HepG2 (cell line): ENCODE results near the gene BBOX1. TPM values are rescaled to one million over a fixed set of nuclear protein-coding genes. Genes with fewer than 3 reads are reported as not detected.

ENCODE experiments used
- ATAC-seq: fragments of 200-7000 bp; cut with Tn5 transposase; 3 replicates; pipeline ENCODE4 v1.9.1; 2020; ENCODE audit warnings: mild to moderate bottlenecking, moderate library complexity
- BruUV-seq: library from RNA; stranded (reverse); fragments of 400-500 nt; replicated peaks from 2 replicates; lab custom pipeline; 2021; lab: Mats Ljungman, UMichigan
- CTCF ChIA-PET: fragments of 300-600 bp; formaldehyde crosslinking; extraction: SDS; loops from one replicate; lab custom pipeline; 2021; ENCODE audit warnings: low total read pairs, inconsistent platforms, low intra/inter-chr PET ratio; lab: Yijun Ruan, JAX
- POLR2A ChIA-PET: fragments of 350-600 bp; sonication (Branson Sonifier 250); formaldehyde crosslinking; loops from one replicate; lab custom pipeline; 2020; ENCODE audit warnings: antibody characterized with exemption, inconsistent platforms; lab: Yijun Ruan, JAX
- DNase-seq: peaks from one replicate; pipeline ENCODE4 v3.0.0-alpha.2; 2015; ENCODE audit warnings: low spot score
- FAIRE-seq: peaks from 3 replicates; lab custom pipeline; 2011; peaks lifted over from hg19 to GRCh38; lab: Jason Lieb, UNC
- H2AFZ ChIP-seq: one replicate; pipeline ENCODE4 v1.6.1; 2011; ENCODE audit warnings: low read length, inconsistent platforms
- H3K27ac ChIP-seq: fragments of 300-600 bp; 3 replicates; pipeline ENCODE4 v1.8.0; 2011; ENCODE audit warnings: mixed run types, mild to moderate bottlenecking, mixed read lengths, low read length, inconsistent platforms; ENCODE audit not compliant: insufficient read depth; ENCODE audit errors: extremely low read length
- H3K27me3 ChIP-seq, 2 experiments: fragments of 200-600 bp in 1 of 2; 2 replicates in 1 of 2; 3 replicates in 1 of 2; pipeline versions ENCODE4 v1.6.0 to v1.8.0; 2011; ENCODE audit warnings: low read length in 2 of 2, mild to moderate bottlenecking in 2 of 2, moderate library complexity in 2 of 2, inconsistent platforms in 1 of 2; ENCODE audit not compliant: insufficient read depth in 2 of 2, control insufficient read depth in 1 of 2
- H3K36me3 ChIP-seq, 2 experiments: fragments of 200-600 bp in 1 of 2; replicated peaks in 1 of 2; 2 replicates in 1 of 2; 3 replicates in 1 of 2; pipeline versions ENCODE4 v1.5.1 to v1.8.0; 2011; ENCODE audit warnings: low read length in 2 of 2, inconsistent platforms in 1 of 2; ENCODE audit not compliant: insufficient read depth in 2 of 2, control insufficient read depth in 1 of 2
- H3K4me1 ChIP-seq: 2 replicates; pipeline ENCODE4 v1.5.1; 2012; ENCODE audit warnings: low read length, inconsistent platforms; ENCODE audit not compliant: insufficient read depth
- H3K4me2 ChIP-seq: 2 replicates; pipeline ENCODE4 v1.6.0; 2011; ENCODE audit warnings: low read depth, low read length, inconsistent platforms
- H3K4me3 ChIP-seq, 3 experiments: fragments of 200-600 bp in 1 of 3; sonication (generic), shearing (Covaris generic) in 1 of 3; replicated peaks in 1 of 3; 2 replicates each; pipeline ENCODE4 v1.5.1; 2011 to 2016; ENCODE audit warnings: low read length in 3 of 3, inconsistent platforms in 2 of 3, low read depth in 2 of 3, mild to moderate bottlenecking in 2 of 3, control low read depth in 1 of 3, mixed read lengths in 1 of 3; ENCODE audit not compliant: insufficient read depth in 1 of 3
- H3K79me2 ChIP-seq: one replicate; pipeline ENCODE4 v1.6.1; 2011; ENCODE audit warnings: low read length, inconsistent platforms; ENCODE audit not compliant: insufficient read depth
- H3K9ac ChIP-seq: 2 replicates; pipeline ENCODE4 v1.6.0; 2011; ENCODE audit warnings: mild to moderate bottlenecking, low read depth, low read length, inconsistent platforms; ENCODE audit not compliant: insufficient read depth
- H3K9me3 ChIP-seq: 2 replicates; pipeline ENCODE4 v1.5.1; 2012; ENCODE audit warnings: mild to moderate bottlenecking, low read length
- H4K20me1 ChIP-seq: 2 replicates; pipeline ENCODE4 v1.6.0; 2011; ENCODE audit warnings: inconsistent platforms, mild to moderate bottlenecking, low read length, moderate library complexity; ENCODE audit not compliant: insufficient read depth
- AHR ChIP-seq: IDR thresholded peaks from 2 replicates; pipeline ENCODE4 v1.6.1; 2018; ENCODE audit warnings: missing genetic modification reagents, missing compliant biosample characterization
- ATF3 ChIP-seq: sonication (generic); formaldehyde crosslinking; IDR thresholded peaks from 2 replicates; pipeline ENCODE4 v1.4.0; 2020; ENCODE audit warnings: missing genetic modification reagents
- BCL6 ChIP-seq: IDR thresholded peaks from 2 replicates; pipeline ENCODE4 v1.6.1; 2016; ENCODE audit warnings: missing genetic modification reagents, missing compliant biosample characterization
- FOXP1 ChIP-seq, 2 experiments: fragments of 450-650 bp in 1 of 2; IDR thresholded peaks; 2 replicates each; pipeline ENCODE4 v1.6.1; 2017 to 2018; ENCODE audit warnings: antibody characterized with exemption in 1 of 2
- GATAD2A ChIP-seq: IDR thresholded peaks from 2 replicates; pipeline ENCODE4 v1.6.1; 2016
- GFI1 ChIP-seq: sonication (generic); formaldehyde crosslinking; IDR thresholded peaks from 2 replicates; pipeline ENCODE4 v1.5.0; 2020; ENCODE audit warnings: missing genetic modification reagents, mild to moderate bottlenecking, borderline replicate concordance
- HDAC1 ChIP-seq: sonication (generic); formaldehyde crosslinking; IDR thresholded peaks from 2 replicates; pipeline ENCODE4 v1.5.1; 2020; ENCODE audit warnings: mild to moderate bottlenecking, missing genetic modification reagents
- MED1 ChIP-seq: sonication (generic); formaldehyde crosslinking; IDR thresholded peaks from 2 replicates; pipeline ENCODE4 v1.4.0; 2020; ENCODE audit warnings: missing genetic modification reagents
- MTA3 ChIP-seq: sonication (generic); formaldehyde crosslinking; IDR thresholded peaks from 2 replicates; pipeline ENCODE4 v1.4.0; 2020; ENCODE audit warnings: missing genetic modification reagents
- POLR2A ChIP-seq, 2 experiments: IDR thresholded peaks; 2 replicates each; pipeline ENCODE4 v1.6.1; 2011; ENCODE audit warnings: low read depth in 2 of 2, low read length in 2 of 2, mild to moderate bottlenecking in 1 of 2, moderate library complexity in 1 of 2; ENCODE audit not compliant: insufficient read depth in 1 of 2
- RFX1 ChIP-seq: fragments of 450-650 bp; IDR thresholded peaks from 2 replicates; pipeline ENCODE4 v1.6.1; 2017
- RXRA ChIP-seq: sonication (generic); formaldehyde crosslinking; IDR thresholded peaks from 2 replicates; pipeline ENCODE4 v1.5.1; 2020; ENCODE audit warnings: missing genetic modification reagents
- SALL1 ChIP-seq: sonication (generic); formaldehyde crosslinking; IDR thresholded peaks from 2 replicates; pipeline ENCODE4 v1.8.0; 2022; ENCODE audit warnings: mild to moderate bottlenecking, missing genetic modification reagents
- SOX13 ChIP-seq, 3 experiments: fragments of 450-650 bp in 1 of 3; sonication (generic) in 1 of 3; formaldehyde crosslinking in 1 of 3; IDR thresholded peaks in 2 of 3; conservative IDR thresholded peaks in 1 of 3; 2 replicates each; pipeline versions ENCODE4 v1.5.0 to v1.6.1; 2016 to 2020; ENCODE audit warnings: antibody characterized with exemption in 1 of 3, mild to moderate bottlenecking in 1 of 3, missing compliant biosample characterization in 1 of 3, missing genetic modification reagents in 1 of 3, moderate library complexity in 1 of 3
- SOX5 ChIP-seq: IDR thresholded peaks from 2 replicates; pipeline ENCODE4 v1.6.1; 2016; ENCODE audit warnings: borderline replicate concordance
- SOX6 ChIP-seq, 2 experiments: fragments of 450-650 bp in 1 of 2; sonication (generic) in 1 of 2; formaldehyde crosslinking in 1 of 2; IDR thresholded peaks; 2 replicates each; pipeline versions ENCODE4 v1.4.0 to v1.6.1; 2017 to 2020; ENCODE audit warnings: antibody characterized with exemption in 1 of 2, mild to moderate bottlenecking in 1 of 2, missing genetic modification reagents in 1 of 2
- TAF1 ChIP-seq: sonication (generic); formaldehyde crosslinking; IDR thresholded peaks from 2 replicates; pipeline ENCODE4 v1.4.0; 2020; ENCODE audit warnings: missing genetic modification reagents
- ZFY ChIP-seq: sonication (generic); formaldehyde crosslinking; IDR thresholded peaks from 2 replicates; pipeline ENCODE4 v1.4.0; 2020; ENCODE audit warnings: missing genetic modification reagents
- ZMYM4 ChIP-seq: sonication (generic); formaldehyde crosslinking; IDR thresholded peaks from 2 replicates; pipeline ENCODE4 v1.8.1; 2023; ENCODE audit warnings: mild to moderate bottlenecking, missing genetic modification reagents
- ZNF354B ChIP-seq: sonication (generic); formaldehyde crosslinking; IDR thresholded peaks from 2 replicates; pipeline ENCODE4 v1.8.0; 2022; ENCODE audit warnings: mild to moderate bottlenecking, missing genetic modification reagents
- ZNF503 ChIP-seq: sonication (generic); formaldehyde crosslinking; IDR thresholded peaks from 2 replicates; pipeline ENCODE4 v1.4.0; 2020; ENCODE audit warnings: missing genetic modification reagents
- ZNF768 ChIP-seq: sonication (generic); formaldehyde crosslinking; IDR thresholded peaks from 2 replicates; pipeline ENCODE4 v1.4.0; 2020; ENCODE audit warnings: missing genetic modification reagents
- WGBS: methylation state at CpG from one replicate; pipeline ENCODE4 v1.1.6; 2017; ENCODE audit warnings: low lambda C conversion rate; 5-methylcytosine and 5-hydroxymethylcytosine counted together
- in situ Hi-C: cut with HindIII; loops from 2 replicates; pipeline ENCODE4 v1.10.0; 2017; ENCODE audit warnings: low pct_unique_long_range_greater_than_20kb; ENCODE audit not compliant: extremely low pct_ligation_motif_present
- intact Hi-C: fragments of 100-400 bp; cut with micrococcal nuclease; formaldehyde crosslinking; loops from one replicate; pipeline ENCODE4 v1.10.0; 2022; ENCODE audit not compliant: unreplicated experiment
- polyA plus RNA-seq, 8 experiments: library from polyadenylated mRNA; depleted of rRNA in 3 of 8; stranded (reverse) in 7 of 8; unstranded in 1 of 8; fragments of >200 nt; fragmentation: Illumina TruSeq in 4 of 8; extraction: Trizol in 4 of 8; gene quantifications; 2 replicates each; pipeline versions ENCODE4 v1.2.1 to v1.2.3, GENCODE V29; 2011 to 2016; ENCODE audit warnings: low read depth in 4 of 8, missing spikeins in 1 of 8, mixed read lengths in 1 of 8; ENCODE audit not compliant: insufficient read depth in 1 of 8
- total RNA-seq, 5 experiments: library from RNA; depleted of rRNA; stranded (reverse); fragments of >200 nt; fragmentation: Illumina TruSeq; extraction: Trizol; gene quantifications; 2 replicates each; pipeline ENCODE4 v1.2.3, GENCODE V29; 2016; ENCODE audit warnings: low read depth in 1 of 5
- TF ChIP-seq, protein P1 (sequence below): sonication (generic); formaldehyde crosslinking; conservative IDR thresholded peaks from 2 replicates; pipeline ENCODE4 v1.8.0; 2022; ENCODE audit warnings: low read depth, missing genetic modification reagents

BBOX1 gene
- total and polyA plus RNA-seq, 2 of the 13 experiments (the other 11 are each of a cell fraction or from before 2014, with no cell fraction given) = not detected

DNA sequence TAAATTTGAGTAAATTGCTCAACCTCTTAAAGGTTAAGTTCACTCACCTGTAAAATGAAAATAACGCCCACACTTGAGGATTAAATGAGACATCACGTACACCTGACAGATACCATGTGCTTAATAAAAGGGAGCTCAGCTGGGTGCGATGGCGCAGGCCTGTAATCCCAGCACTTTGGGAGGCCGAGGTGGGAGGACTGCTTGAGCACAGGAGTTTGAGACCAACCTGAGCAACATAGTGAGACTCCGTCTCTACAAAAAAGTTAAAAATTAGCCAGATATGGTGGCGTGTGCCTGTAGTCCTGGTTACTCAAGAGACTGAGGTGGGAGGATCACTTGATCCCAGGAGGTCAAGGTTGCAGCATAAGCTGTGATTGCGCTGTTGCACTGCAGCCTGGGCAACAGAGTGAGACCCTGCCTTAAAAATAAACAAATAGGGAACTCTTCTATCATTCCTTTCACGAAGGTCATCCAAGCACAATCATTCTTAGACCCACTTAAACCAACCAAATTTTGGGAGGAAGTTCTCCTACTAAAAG, 134.1 kb downstream of the BBOX1 start:
- intact Hi-C loops = no loop called here
- H4K20me1 ChIP-seq = no peaks in the 10 kb centered on the region
- H3K27me3 ChIP-seq = peaks cover 0 to 5% of the 10 kb centered on the region in 2 experiments; a peak in 2 of 5 replicates
- WGBS = 18% methylated on average over 9 of the region's 9 CpGs
- H3K4me3 ChIP-seq = peak overlapping the region in 2 of 3 experiments; percentile 1 to 16; a peak in 2 of 6 replicates
- ChIA-PET POLR2A (no interaction called here), CTCF (no interaction called here)
- H3K4me1 ChIP-seq = peaks cover 17% of the 10 kb centered on the region
- BruUV-seq = no TSS peak
- H3K36me3 ChIP-seq = no peaks in the 10 kb centered on the region
- H3K27ac ChIP-seq = no peak overlapping the region
- FAIRE-seq (peak; percentile 84), DNase-seq (peak; percentile 72), ATAC-seq (peak; percentile 88)
- no peak overlapping the region for H3K9ac ChIP-seq
- no peaks in the 10 kb centered on the region for H3K79me2 ChIP-seq
- in situ Hi-C loops = loop anchor here (25.0 kb wide), 1 partner anchor 887 kb away; no protein-coding TSS in a partner anchor
- no peak overlapping the region for H2AFZ ChIP-seq
- no peaks in the 10 kb centered on the region for H3K9me3 ChIP-seq
- H3K4me2 ChIP-seq = peak overlapping the region; percentile 53
- TF ChIP-seq ATF3 (CRISPR knock-in tag) (no peak), ZNF768 (CRISPR knock-in tag) (no peak), SOX5 (CRISPR knock-in tag) (peak; percentile 38; the same call in 1 of the 2 replicates), POLR2A (IDR thresholded peaks at IDR 0.05; ENCODE audit: insufficient read depth in 1 of 2, low read depth in 2 of 2, low read length in 2 of 2) (no peak), AHR (CRISPR knock-in tag) (no peak), TAF1 (CRISPR knock-in tag) (no peak), RXRA (CRISPR knock-in tag) (peak; percentile 43; the same call in 1 of the 2 replicates), ZMYM4 (CRISPR knock-in tag) (peak; percentile 85), RFX1 (peak; percentile 54), BCL6 (peak; percentile 54), SOX13 (IDR thresholded peaks at IDR 0.05) (no peak), SOX13 (CRISPR knock-in tag; conservative IDR thresholded peaks at IDR 0.05 in 1 of 2, IDR thresholded peaks at IDR 0.05 in 1 of 2) (peak in 1 of 2 experiments; percentile 71; a peak in 2 of 4 replicates), ZNF503 (0 out of 2 replicates have a peak, but pooled peaks have one; percentile 32), GATAD2A (CRISPR knock-in tag) (peak; percentile 64), GFI1 (peak; percentile 95), FOXP1 (IDR thresholded peaks at IDR 0.05) (no peak), FOXP1 (CRISPR knock-in tag; IDR thresholded peaks at IDR 0.05) (peak; percentile 51), MTA3 (no peak), SALL1 (peak; percentile 44; the same call in 1 of the 2 replicates), ZFY (CRISPR knock-in tag) (no peak), MED1 (CRISPR knock-in tag) (0 out of 2 replicates have a peak, but pooled peaks have one; percentile 23), SOX6 (IDR thresholded peaks at IDR 0.05) (no peak), SOX6 (CRISPR knock-in tag; IDR thresholded peaks at IDR 0.05) (peak; percentile 46; the same call in 1 of the 2 replicates), ZNF354B (no peak), HDAC1 (CRISPR knock-in tag) (no peak)
- TF ChIP-seq, protein P1, sequence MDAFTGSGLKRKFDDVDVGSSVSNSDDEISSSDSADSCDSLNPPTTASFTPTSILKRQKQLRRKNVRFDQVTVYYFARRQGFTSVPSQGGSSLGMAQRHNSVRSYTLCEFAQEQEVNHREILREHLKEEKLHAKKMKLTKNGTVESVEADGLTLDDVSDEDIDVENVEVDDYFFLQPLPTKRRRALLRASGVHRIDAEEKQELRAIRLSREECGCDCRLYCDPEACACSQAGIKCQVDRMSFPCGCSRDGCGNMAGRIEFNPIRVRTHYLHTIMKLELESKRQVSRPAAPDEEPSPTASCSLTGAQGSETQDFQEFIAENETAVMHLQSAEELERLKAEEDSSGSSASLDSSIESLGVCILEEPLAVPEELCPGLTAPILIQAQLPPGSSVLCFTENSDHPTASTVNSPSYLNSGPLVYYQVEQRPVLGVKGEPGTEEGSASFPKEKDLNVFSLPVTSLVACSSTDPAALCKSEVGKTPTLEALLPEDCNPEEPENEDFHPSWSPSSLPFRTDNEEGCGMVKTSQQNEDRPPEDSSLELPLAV (CRISPR knock-in tag) = no peak
